ENCODE results near the gene PGLYRP1.

DNA sequence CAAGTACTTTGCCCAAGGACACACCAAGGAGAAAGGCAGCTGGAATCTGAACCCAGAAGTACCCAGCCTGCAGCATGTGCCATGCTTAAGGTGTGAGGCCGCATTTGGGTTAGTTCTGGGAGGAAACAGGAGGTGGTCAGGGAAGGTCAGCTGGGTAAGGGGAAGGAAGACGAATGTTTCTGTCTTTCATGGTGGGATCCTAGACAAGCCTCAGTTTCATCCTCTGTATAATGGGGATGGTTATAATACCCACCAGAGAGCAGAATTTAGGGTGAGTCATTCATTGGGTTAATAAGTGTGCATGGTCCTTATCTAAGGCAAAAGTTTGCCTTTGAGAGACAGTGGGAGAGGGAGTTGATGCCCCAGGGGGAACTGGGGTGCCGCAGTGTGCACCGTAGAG, 24.0 kb downstream of the PGLYRP1 start:
- no peak for TF ChIP-seq ZNF274 (IDR thresholded peaks at IDR 0.05; ENCODE audit: low read depth, low read length)
- no peak for TF ChIP-seq SUZ12 (IDR thresholded peaks at IDR 0.05; ENCODE audit: extremely low read depth, insufficient read depth, insufficient read length)
